NCI-H146 treated with DMSO at 0.1 percent for 48 hours (cell line): Measurements from ENCODE around the gene ZKSCAN5.

Experiments
- DNase-seq: peaks from one replicate; lab custom pipeline; 2025; ENCODE audit not compliant: unreplicated experiment; lab: John Stamatoyannopoulos, UW

Gene ZKSCAN5

DNA sequence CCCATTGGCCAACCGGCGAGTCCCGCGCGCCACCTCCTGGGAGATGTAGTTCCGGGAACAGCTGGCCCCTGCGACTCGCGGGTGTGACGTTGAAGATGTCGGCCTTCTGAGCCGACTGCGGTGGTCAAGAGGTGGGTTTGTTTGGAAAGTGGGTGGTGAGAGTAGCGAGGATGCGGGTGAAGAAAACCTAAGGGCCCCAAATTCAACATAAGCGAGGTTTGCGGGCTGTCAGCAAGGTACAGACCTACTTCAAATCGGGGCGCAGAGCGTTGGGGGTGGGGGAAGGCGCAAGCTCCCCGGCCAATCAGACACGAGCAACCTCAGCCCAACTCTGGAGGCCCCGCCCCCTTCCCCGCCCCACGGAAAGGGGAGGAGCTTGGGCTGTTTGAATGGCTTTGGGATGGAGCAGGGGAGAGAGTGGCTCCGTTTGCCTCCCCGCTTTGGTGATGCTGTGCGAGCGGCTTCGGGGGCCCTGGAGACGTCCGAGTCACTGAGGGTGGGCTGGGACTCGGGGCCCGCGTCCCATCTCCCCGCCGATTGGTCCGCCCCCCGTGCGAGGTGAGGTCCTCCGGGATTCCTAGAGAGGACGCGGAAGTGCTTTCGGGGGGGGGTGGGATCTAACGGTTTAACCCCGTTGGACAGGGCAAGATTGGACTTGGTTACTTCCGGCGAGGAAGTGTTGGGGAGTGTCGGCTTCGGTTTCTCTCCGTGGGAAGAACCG, at the start of gene ZKSCAN5:
Gene ZKSCAN5, plus strand, starts transcription at position 60 of the 721 bp plus-strand sequence. CDS start 1,383 bp downstream, outside the sequence.
- DNase-seq, result peak; percentile 94

DNA sequence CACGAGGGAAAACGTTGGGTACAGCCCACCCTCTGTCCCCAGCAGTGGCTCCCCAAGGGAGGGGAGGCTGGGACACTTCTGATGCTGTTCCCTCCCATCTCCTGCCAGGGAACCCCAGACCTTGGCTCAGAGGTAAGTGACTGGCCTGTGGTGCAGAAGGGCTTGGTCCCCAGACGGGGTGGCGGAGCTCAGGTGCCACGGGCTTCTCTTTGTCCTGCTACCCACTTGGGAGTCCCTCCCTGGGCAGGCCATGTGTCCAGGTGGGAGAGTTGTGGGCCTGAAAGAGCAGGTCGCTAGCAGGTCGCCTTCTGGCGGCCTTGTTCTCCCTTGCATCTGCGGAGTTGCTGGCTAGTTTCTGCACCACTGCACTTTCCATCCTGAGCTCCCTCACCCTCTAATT, 48.6 kb upstream of the ZKSCAN5 start:
- DNase-seq, result no peak

DNA sequence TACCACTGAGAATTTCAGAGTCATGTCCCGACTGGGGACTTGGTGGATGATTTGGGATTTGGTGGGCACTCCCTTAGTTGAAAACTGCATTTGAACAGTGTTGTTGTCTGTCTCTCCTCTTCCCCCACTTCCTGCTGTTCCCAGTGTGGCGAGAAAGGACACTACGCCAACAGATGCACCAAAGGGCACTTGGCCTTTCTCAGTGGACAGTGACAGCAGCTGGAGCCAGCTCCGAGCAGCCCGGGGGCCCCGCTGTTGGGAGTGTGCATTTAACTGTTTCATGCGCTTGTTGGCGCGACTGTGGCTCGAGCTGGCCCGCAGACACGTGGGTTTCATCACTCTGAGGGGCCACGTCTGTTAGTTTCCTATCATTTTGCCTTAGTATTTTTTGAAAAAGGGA, 48.2 kb upstream of the ZKSCAN5 start:
- no peak for DNase-seq

DNA sequence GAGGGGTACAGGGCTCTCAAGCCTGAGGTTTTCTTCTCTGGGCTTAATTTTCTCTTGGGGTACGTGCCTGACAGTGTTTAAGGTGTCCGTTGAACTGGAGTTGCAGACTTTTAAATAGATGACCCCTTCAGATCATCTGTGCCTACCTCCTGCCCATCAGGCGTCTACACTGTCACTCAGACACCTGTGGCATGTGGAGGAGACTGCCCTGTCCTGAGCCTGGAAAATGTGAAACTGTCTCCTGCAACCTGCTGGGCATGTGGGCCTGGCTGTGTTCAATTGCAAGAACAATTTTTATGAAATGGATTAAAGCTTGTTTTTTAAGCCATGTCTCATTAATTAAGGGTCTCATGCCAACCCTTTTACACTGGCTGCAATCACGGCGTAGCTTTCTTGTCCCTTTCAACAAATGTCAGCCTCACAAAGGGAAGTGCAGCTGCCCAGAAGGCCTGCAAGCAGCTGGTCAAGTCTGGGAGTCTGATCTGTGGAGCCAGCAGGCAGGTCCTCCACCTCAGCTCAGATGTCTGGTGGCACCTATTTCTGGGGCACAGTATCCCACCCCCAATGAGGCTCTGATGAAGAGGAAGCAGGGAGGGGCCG, 47.3 kb upstream of the ZKSCAN5 start:
- no peak for DNase-seq

DNA sequence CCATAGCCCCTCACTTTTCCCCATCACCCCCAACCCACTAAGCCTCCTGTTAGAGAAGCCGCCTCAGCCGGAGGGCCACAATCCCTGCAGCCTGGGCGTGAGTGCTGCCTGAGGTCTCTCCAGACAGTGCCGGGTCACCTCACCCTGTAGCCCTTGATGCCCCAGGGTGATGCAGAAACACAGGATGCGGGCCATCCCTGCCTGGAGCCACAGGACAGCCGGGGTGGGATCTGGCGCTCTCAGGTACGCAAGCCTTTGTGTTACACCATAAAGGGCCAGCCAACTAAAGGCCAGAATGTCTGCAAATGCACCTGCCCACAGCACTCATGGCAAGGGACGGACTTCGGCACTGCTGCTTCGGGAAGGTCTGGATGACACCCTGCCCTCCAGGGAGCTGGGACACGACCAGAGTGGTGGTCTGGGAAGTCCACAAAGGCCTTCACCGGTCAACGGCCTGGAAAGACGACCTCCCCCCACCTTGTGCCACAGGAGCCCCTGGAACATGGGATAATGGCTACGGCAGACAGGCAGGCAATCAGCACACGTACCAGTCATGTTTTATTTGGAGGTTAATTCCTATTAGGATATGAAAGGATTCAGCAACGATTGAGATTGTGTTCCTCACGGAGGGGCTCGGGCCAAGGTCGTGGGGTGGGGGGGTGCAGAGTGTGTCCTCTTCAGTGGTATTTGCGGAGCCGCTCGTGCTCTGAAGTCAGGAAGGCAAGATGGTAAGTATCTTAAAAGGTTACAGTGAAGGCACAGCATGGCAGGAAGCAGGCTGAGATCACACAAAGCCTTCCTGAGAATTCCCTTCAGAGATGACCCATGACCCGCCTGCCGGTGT, 46.6 kb upstream of the ZKSCAN5 start:
- no peak for DNase-seq

DNA sequence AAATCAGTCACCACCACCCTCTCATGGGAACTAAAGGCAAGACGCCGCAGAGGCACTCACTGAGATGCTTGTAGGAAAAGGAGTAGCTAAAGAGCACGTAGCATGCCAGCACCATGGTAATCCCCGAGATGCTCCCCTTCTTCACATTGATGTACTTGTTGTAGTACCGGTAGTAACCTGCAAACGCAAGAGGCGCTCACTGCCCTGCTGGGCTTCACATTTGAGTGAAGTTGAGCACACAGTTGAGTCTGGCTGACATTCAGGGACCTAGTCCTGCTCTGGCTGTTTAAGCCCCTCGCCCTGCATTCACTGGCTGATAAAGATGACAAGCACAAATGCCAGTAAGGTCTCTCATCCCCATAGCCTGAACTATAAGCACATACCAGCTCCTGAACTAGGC, 45.4 kb upstream of the ZKSCAN5 start:
- no peak for DNase-seq

DNA sequence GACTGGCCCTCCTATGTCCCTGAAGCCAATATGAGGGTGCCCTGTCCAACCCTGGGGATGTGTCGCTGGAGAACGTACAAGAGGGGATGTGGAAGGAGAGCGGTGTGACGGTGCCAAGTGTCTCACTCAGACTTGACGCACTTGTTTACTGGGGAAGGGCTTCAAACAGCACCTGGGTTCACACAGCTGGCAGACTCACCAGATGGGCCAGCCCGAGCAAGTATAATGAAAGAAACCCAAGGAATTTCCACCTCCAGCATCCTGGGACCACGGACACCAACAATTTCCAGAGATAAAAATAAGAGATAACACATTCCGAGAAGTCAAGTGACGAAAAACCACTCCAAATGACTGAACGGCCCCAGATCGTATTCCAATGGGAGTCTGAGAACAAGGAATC, 43.8 kb upstream of the ZKSCAN5 start:
- no peak for DNase-seq

DNA sequence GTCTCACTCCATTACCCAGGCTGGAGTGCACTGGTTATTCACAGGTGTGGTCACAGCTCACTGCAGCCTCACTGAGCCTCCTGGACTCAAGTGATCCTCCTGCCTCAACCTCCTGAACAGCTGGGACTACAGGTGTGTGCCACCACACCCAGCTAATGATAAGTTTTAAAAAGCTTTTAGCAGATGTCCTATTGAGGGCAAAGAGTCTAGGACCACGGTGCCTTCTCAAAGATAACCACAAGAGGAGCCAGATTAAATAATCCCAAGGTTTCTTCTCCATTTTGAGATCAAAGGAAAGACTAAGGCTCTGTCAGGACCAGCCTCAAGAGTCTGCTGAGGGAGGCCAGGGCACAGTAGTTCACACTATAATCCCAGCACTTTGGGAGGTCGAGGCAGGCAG, 43.2 kb upstream of the ZKSCAN5 start:
- DNase-seq, result no peak

DNA sequence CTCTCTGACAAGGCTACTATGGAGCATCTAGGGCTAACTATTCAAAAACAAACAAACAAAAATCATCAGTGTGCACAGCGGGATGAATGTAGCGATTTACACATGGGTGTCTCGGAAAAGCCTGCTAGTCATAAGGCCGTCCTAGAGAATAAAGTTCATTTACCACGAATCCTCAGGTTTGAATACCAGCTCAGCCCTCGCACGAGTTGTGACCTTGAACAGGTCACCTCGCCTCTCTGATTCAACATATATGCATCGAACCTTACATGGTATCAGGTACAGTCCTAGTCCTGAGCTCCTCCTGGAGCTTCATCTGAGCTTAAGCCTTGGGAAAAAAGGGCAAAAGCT, 39.1 kb upstream of the ZKSCAN5 start:
- DNase-seq, result no peak

DNA sequence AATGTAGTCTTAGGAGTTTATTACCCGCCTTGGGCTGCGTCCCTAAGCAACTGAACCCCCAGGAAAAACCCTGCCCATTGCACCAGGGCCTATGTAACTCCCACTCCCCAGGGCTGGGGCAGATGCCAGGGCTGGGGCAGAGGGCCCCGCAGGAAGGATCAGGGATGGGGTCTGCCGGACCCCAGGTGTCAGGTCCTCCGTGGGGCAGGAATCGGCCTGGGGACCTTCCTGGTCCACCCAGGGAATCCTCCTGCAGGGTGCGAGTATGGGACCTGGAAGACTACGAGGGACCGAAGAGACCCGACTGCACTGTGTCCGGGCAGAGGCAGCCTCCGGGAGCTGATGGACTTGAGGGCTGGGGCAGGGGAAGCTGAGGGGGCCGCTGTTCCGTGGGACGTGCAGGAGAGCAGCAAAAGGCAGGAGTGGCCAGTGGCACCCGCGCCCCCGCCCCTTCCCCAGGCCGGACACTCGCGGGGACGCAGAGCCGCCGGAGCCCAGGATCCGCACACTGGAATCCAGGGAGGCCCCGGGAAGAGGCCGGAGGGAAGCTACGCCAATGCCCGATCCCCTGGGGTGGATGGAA, 36.0 kb upstream of the ZKSCAN5 start:
- no peak for DNase-seq

DNA sequence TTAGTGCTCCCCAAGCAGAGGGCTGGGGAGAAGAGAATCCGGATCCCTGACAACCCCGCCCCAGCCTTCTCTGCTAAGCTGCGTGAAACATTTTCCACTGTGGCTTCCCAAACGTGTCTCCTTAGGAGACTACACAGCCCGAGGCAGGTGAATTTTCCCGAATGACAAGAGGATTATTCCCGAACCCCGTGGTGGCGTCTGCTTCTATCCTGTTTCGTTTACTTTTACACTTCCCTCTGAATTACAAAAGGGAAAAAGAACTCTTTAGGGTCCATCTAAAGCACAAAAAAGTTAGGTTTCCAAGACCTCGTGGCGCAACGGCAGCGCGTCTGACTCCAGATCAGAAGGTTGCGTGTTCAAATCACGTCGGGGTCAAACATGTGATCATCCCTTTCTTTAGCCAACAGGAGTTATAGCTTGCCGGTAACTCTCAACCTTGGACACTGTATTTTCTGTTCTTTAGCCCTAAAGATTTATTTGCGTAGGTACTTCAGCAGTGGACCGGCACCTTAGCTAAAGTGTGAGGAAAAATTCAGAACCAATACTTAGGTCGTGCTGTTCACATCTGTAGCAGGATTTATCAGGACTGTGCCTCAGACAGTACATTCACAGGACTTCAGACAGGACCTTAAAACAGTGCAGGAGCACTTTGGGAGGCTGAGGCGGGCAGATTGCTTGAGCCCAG, 34.9 kb upstream of the ZKSCAN5 start:
- DNase-seq, result no peak

DNA sequence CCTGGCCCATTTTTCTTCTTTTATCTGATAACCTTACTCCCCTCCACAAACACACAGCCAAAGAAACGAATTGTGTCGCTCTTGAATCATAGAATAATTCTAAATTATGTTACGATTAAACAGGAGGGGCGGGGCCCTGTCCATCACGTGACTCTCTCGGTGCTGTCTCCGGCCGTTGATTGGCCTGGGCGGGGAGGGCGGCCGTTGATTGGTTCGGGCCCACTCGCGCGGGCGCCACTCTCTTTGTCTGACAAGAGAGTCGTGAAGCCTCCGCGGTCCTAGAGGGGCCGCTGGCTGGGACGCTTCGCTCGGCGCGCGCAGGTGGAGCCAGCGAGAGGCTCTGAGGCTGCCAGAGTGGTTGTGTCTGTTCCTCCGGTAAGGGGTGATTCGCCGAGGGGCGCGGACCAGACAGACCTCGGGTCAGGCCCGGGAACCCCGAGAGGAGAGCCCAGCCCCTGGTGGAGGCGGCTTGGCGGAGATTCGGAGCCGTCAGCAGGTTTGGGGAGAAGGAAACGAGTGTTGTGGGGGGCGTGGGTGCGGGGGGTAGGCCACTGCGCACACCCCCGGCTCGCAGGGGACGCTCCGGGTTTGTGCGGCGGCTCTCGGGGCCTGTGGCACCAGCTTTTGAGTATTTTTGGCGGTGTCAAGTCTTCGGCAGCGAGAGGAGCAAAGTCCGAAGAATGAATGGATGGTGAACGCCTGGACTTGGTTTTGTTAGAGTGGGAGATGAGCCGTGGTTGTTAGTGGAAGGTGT, 31.7 kb upstream of the ZKSCAN5 start, which contains the start of gene ZNF789:
Gene ZNF789, plus strand, starts transcription at position 330 of the 754 bp plus-strand sequence. CDS start 3,567 bp downstream, outside the sequence.
- DNase-seq, result peak; percentile 92

DNA sequence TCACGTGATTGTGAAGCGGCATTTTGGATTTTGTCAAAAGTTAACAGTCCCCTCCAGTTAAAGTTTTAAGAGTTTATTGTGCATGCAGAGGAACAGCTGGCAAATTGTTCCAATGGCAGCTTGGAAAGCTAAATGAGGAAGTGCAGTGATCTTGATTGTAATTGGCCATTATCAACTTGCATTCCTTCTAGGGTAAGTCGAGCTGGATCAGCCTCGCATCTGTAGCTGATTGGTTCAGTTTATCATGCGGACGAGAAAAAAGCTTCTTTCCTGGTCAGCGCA, 31.2 kb upstream of the ZKSCAN5 start:
- no peak for DNase-seq

DNA sequence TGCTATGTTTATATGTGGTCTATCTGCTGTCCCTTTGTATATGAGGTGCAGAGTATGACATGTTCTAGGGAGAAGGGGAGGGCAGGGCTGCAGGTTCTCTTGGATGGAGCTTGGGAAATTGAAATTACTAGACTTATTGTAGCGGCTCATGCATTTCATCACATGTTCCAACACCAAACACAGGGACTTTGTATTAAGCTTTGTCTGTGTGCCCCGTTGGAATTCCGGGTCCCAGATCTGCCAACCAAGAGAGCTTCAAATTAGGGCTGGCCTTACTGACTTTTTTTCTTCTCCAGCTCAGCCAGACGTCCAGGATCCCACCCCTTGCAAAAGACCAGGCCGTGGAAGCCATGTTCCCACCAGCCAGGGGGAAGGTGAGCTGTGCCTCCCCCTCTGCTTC, 28.4 kb upstream of the ZKSCAN5 start:
- DNase-seq, result no peak

DNA sequence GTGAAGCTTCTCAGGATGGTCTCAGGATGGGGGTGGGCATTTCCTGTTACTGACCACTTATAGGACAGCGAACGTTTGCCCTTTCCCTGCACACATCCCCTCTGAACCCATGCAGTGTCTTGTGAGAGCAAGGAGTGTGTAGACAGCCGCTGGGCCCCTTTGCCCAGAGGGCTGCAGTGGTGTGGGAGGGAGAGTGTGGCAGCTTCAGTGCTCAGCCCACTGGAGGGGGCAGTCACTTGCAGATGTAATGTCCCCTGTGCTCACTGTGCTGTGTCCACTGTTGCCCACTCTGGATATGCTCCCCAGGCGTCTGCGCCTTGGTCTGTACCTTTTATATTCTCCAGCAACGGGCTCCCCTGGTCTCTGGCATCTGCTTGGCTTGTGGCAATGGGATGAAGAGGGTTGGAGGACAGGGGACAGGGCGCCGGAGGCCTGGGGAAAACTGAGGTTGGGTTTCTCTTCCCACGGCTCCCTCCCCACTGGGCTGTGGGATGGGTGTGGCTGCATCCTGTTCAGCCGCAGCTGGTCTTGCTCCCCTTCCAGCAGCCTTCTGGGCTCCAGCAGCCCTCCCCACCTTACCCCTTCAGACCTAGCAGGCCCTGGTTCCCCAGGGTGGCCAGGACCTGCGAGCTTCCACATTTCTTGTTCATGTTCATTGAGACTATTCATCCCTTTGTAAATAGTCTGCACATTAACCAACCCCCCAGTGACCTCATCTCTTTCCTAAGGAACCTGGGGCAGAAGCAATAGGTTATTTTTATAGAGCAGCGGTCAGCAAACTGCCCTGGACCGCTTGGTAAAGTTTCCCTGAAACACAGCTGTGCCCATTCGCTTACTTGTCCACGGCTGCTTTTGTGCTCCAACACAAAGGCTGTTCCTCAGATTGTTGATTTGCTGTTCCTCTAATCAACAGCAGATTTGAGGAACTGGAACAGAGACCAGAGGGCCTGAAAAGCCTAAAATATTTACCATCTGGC, 25.7 kb upstream of the ZKSCAN5 start:
- no peak for DNase-seq

DNA sequence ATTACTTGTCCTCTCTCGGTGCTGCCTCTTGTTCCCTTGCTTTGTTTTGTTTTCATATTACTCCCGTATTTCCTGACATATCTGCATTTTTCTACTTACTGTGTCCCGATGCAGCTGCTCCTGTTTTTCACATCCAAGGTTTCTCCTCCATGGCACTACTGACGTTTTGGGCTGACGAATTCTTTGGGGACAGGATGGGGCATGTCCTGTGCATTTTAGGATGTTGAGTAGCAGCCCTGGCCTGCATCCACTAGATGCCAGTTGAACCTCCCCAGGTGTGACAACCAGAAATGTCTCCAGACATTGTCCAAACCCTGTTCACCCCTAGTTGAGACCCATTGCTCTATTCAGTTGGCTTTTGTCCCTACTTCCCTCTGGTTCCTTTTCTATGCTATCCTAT, 19.4 kb upstream of the ZKSCAN5 start:
- no peak for DNase-seq

DNA sequence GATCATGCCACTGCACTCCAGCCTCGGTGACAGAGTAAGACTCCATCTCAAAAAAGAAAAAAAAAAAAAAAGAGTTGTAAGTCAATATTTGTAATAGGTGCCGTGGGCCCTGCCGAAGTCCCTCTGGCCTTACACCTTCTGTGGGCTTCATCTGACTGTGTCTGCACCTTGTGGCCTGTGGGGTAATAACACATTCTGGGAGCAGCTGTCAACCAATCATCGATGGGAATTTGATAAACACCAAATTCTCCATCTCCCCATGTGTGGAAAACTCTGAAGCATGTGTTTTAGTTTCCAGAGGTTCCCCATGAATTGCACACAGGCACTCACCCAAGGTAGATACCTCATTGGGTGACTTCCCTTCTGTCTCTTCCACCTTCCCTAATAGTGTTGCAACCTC, 15.2 kb upstream of the ZKSCAN5 start:
- no peak for DNase-seq

DNA sequence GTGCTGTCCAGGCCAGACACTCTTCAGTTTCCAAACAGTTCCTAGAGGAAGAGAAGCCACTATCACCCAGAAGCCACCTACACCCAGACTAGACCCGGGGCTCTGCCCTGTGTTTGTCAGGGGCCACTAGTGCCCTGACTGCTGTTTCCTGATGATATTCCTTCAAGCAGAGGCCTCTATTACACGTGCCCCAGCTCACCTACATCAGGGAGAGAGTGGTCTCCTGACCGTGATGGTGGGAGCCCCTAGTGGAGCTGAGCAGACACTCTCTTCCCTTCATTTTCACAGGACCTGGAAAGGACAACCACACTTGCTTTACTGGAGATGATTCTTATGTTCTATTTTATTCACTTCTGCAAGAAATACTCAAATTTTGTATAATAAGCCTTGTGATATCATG, 13.6 kb upstream of the ZKSCAN5 start:
- no peak for DNase-seq

DNA sequence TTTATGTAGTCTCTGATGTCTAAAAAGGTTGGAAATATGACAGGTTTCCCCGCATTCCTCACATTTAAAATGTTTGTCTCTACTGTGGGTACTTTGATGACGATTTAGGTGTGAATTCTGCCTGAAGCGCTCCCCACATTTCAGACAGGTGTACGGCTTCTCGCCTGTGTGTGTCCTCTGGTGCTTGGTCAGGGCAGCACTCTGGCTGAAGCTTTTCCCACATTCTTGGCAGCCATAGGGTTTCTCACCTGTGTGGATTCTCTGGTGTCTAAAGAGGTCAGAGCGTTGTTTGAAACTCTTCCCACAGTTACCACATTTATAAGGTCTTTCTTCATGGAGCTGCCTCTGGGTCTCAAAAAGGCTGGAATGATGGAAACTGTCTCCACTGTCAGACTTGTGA, 10.6 kb upstream of the ZKSCAN5 start:
- no peak for DNase-seq
